ENCODE data around the gene RTN4IP1.

Gene RTN4IP1, protein sequence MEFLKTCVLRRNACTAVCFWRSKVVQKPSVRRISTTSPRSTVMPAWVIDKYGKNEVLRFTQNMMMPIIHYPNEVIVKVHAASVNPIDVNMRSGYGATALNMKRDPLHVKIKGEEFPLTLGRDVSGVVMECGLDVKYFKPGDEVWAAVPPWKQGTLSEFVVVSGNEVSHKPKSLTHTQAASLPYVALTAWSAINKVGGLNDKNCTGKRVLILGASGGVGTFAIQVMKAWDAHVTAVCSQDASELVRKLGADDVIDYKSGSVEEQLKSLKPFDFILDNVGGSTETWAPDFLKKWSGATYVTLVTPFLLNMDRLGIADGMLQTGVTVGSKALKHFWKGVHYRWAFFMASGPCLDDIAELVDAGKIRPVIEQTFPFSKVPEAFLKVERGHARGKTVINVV

DNA sequence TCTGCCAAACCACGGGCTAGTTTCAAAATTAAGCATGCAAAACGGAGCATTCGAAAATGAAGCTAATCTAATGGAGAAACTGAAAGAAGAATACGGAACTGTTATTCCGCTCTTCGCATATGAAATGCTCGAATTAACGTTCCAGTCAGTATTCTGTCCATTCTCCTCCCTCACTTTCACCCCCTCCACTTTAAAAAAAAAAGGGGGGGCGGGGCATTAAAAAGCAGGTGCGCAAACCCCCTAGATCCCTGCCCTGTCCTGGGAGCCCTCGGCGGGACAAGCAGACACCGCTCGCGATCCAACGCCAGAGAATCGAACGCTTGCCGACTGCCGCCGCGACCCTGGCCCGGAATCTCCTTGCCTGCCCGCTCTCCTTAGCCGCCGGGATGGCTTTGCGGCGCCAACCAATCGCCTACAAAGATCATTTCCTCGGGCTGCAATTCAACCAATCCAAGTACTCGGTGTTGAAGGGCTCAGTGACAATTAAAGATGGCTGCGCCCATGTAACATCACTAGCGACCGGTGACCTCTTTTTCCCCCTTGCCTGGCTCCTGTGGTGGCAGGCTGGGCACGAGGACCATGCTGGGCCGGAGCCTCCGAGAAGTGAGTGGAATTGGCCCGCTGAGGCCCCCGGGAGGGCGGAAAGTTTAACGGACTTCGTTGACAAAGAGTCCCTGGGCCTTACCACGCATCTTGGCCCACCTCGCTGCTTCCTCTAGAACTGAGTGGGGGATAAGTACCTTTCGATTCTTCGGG lies at the start of gene RTN4IP1, which contains the start of gene QRSL1:
TSS of gene RTN4IP1 (minus strand) at position 396 of the 756 bp plus-strand sequence. CDS start 477 bp downstream, outside the sequence.
TSS of gene QRSL1 (plus strand) at position 476 of the 756 bp plus-strand sequence. CDS start at position 580, 104 bp downstream.
- peak; percentile 93 for DNase-seq (ENCODE audit: low spot score)

DNA sequence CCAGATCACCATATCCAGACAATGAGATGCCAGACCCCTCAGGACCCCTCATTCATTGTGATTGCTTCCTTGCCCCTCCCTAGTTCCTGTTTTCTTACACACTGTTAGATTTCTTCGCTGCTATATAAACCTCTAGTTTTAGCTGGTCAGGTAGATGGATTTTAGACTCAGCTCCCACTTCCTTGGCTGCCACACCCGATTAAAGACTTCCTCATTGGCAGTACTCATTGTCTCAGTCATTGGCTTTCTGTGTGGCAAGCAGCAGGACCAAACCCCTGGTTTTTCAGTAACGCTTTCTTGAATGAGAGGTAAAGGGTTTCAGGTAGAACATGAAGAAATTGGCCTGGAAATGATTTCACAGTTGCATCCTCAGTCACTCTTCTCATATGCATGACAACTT lies 48.0 kb upstream of the RTN4IP1 start:
- no peak for DNase-seq (ENCODE audit: low spot score)

DNA sequence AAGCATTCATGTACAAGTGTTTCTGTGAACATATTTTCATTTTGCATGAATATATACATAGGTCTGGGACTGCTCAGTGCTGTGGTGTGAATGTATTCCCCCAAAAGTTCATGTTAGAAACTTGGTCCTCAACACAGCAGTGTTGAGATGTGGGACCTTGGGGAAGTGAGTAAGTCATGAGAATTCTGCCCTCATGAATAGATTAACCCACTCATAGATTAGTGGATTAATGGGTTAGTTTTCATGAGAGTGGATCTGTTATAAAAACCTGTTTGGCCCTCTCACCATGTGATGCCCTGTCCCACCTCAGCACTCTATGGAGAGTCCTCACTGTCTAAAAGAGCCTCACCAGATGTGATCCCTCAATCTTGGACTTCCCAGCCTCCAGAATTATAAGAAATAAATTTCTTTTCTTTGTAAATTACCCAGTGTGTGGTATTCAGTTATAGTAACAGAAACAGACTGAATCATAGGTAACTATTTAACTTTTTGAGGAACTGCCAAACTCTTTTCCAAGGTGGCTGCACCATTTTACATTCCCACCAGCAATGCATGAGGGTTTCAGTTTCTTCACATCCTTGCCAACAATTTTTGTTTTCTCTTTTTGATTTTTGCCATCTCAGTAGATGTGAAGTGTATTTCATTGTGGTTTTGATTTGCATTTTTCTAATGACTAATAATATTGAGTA lies 45.4 kb upstream of the RTN4IP1 start:
- DNase-seq (ENCODE audit: low spot score) = no peak

DNA sequence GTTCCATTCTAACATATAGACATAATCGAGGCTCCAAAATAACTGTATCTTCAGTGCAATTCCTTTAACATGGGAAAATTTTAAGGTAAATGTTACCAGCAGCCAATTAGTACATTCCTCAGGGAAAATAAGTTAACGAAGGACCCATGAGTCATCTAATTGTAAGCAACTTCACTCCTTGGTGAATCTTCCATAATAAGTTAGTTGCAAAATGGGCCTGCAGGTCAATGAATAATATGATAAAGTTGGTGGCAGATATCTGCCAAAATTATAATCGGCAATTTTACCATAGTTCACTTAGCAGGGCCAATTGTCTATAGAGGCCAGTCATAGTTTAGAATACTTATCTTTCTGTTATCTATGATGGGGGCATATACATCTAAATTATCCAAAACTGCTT lies 42.4 kb upstream of the RTN4IP1 start:
- no peak for DNase-seq (ENCODE audit: low spot score)

DNA sequence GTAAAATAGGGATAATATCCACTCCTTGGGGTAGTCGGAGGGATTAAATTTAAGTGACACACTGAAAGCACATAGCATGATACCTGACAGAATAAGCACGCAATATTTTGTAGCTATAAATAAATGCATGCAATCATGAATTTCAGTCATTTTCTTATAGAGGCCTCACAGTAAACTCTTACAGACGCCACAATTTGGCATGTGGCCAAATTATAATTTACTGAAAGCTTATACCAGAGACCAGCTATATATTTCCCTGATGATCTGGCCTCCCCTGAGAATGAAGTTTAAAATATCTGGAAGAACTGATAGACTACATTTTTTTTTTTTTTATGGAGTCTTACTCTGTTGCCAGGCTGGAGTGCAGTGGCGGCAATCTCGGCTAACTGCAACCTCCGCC lies 40.9 kb upstream of the RTN4IP1 start:
- DNase-seq (ENCODE audit: low spot score) = no peak

DNA sequence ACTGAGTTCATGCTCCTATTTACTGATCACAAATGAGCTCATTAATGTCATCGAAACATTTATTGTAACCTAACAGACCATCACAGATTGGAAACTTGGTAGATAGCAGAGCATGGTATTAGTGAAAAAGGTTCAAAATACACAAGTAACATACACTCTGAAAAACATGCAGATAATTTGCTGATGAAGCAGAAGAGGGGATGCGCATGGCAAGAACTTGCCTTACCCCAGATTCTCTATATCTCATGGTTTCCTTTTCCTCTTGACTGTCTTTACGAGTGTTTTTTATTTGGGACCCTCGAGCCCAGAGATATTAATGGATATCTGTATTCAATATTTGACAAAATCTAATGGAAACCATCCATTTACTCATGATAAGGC lies 37.7 kb upstream of the RTN4IP1 start:
- no peak for DNase-seq (ENCODE audit: low spot score)

DNA sequence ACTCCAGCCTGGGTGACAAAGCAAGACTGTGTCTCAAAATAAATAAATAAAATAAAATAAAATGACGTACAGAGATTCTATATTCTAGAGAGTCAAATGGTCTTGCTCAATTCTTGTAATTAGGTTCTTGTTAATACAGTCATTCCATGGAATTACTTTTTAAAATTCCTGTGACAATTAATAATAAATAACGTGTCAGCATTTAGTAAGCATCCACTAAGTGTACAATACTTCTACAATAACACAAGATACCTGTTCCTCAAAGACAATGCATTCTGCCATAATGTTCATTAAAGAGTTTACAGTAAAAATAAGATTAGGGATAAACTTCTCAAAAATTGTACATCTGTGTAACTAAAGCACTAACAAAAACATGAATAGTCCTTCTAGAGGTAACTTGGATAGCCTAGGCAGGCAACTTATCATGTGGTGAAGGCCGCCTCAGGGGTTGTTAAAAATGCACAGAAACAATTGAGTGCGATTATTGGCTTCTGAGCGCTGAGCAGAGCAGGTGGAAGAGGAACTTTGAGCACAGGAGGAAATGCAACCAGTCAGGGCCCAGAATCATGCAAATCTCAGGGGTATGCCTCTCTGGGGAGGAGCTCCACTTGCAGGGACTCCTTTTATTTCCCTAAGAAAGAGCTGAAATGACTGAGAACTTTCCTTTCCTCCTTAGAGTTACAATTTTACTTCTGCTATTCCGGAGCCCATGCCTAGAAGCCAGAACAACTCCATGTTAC lies 37.2 kb upstream of the RTN4IP1 start:
- no peak for DNase-seq (ENCODE audit: low spot score)

DNA sequence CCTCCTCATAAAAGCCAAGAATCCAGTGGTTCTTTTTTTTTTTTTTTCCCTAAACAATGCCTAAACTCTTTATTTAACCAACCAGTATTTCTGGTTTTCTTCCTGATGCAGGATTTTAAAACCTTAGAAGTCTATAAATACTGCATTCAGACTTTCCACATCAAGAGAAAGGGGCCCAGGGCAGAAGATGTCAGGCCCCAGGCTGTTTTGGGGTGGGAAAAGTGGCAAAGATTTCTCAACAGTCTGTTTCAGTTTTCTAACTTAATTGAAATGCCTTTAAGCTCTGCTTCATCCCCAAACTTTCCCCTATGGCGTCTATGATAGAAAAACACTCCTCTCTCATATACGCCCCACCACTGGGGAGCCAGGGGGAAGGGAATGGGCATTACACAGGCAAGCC lies 33.2 kb upstream of the RTN4IP1 start:
- no peak for DNase-seq (ENCODE audit: low spot score)

DNA sequence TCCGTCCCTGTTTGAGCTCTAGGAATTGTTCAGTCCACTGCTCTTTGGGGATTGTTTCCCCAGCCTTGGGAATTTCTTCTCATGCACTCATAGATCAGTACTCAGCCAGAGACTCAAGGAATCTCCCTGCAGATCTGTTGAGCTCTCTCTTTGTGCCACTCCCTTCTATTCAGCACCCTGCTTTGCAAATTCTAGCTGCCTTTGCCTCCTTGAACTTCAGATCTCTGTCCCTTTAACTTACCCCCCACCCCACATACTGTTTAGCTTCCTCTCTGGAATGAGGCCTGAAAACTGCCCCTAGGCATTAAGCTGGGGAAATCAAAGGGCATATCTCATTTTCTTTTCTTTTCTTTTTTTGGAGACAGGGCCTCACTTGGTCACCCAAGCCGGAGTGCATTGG lies 30.6 kb upstream of the RTN4IP1 start:
- no peak for DNase-seq (ENCODE audit: low spot score)

DNA sequence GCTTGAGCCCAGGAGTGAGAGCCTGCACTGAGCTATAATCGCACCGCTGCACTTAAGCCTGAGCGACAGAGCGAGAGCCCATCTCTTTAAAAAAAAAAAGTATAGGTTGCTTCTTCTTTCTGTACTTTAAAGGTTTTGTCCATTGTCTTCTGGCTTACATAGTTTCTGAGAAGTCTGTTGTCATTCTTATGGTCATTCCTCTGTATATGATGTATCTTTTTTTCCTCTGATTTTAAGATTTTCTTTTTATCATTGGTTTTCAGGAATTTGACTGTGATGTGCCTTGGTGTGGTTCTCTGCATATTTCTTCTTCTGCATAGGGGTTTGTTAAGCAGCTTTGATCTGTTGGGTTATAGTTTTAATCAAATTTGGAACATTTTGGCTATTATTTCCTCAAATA lies 29.2 kb upstream of the RTN4IP1 start:
- no peak for DNase-seq (ENCODE audit: low spot score)

DNA sequence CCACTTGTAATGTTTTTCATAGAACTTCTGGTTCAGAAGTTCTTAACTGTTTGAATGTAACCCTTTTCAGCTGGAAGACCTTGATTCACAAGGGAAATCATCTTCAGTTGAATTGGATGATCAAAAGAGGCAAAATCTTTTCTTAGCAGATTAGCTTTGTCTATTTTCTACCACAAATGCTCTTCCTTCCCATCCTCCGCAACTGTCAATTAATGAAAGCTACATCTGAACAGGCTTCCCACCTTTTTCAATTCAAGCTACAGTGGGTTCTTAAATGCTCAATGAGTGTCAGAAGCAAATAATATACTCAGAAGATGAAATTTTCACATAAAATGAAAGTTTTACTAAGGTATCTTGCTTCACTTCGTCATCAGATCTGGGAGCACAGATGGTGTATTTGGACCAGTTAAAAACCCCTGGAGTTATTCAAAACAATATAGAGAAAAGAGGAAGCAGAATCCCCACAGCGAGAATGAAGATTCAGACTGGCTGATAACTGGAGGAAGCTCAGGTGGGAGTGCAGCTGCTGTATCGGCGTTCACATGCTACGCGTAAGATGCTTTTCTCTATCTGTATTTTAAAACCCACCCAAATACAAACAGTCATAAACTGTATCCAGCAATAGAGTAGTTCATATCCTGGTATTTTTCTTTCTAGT lies 19.5 kb upstream of the RTN4IP1 start:
- no peak for DNase-seq (ENCODE audit: low spot score)

DNA sequence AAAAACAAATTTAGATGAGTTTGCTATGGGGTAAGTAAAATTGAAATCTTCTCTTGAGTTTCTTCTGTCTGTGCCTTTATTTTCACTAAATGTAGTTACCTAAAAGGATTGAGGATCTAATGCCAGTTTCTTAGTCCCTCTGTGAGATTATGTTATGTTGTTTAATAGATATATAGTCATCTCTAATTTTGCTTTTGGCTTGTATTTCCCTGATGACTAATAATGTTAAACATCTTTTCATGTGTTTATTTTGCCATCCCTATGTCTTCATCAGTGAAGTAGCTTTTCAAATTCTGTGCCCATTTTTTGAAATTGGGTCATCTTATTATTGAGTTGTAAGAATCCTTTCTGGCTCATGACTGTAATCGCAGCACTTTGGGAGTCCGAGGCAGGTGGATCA lies 13.8 kb upstream of the RTN4IP1 start:
- no peak for DNase-seq (ENCODE audit: low spot score)

DNA sequence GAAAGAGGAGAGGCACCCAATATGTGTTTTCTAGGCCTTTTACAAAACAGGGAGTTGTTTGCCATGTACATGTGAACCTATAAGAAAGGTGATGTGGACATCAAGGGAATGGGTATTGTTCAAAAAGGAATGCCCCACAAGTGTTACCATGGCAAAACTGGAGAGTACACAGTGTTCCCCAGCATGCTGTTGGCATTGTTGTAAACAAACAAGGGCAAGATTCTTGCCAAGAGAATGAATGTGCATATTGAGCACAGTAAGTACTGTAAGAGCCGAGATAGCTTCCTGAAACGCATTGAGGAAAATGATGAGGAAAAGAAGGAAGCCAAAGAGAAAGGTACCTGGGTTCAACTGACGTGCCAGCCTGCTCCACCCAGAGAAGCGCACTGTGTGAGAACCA lies 13.2 kb upstream of the RTN4IP1 start:
- DNase-seq (ENCODE audit: low spot score) = no peak

DNA sequence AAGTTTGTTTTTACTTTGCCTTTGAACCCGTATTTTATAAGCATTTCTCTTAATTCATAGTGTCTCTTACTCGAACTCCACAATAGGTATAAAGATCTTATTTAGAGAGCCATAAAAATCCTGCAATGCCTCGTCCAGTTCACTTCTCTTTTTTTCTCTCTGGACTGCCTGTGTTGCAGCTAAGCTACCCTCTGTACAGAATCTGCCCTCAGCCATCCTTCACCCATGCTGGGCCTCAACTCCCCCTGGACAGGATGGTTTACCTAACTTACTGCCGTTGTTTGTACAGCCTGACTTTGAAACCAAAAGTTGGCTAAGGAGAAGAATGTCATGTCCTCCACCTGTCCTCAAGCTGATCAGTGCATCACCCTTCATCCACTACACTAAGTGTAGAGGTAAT lies 10.5 kb upstream of the RTN4IP1 start:
- no peak for DNase-seq (ENCODE audit: low spot score)

DNA sequence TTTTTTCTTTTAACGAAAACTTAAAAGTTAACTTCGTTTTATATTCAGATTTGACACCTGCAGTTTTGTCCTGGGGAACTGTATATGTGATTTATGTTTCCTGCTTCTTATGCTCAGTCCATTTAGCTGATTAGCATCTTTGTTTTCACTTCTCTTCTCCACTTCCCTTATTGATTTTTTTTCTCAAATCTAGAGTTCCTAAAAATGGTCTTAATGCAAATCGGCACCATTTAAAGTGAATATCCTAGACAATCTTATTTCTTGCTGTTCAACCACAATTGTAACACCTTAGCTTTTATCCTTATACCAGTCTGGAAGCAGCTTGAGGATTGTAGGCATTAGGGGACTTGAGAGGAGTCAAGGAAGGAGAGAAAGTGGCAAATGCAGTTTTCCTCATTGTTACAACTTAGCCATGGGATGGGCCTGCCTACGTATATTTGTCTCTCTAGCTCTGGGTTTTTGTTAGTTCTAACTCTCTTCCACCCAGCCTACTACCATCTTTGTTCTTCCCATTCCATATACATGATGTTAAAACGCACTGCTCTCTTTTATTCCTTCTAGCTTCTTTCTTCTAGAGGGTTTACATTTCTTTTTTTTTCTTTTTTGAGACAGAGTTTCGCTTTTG lies 8.5 kb upstream of the RTN4IP1 start:
- DNase-seq (ENCODE audit: low spot score) = no peak

DNA sequence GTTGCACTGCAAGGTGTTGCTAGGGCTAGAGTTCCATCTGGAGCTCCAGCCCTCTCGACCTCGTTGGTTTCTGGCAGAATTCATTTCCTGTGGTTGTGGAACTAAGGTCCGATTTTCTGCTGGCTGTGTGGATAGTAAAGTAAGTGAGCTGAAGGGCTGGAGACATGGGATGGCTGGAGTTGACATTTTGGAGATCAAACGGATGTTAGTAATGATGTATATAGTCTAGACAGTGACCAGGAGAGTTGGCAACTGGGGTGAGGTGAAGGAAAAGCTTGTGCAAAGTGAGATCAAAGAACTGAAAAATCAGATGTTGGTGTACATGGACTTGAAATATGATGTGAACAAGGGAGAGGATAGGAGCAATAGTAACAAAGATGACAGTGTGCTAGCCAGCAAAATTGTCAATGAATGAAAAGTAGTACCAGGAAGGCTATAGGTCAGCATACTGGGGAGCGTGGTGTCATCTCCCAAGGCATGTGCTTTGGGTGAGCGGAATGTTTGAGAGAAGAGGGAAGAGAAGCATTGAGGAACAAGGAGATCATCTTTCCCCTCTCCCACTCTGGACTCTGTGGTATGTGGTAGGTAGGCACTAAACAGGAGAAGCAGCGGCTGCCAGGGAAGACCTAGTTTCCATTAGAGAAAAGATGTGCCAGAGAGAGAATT lies 7.9 kb upstream of the RTN4IP1 start:
- no peak for DNase-seq (ENCODE audit: low spot score)

DNA sequence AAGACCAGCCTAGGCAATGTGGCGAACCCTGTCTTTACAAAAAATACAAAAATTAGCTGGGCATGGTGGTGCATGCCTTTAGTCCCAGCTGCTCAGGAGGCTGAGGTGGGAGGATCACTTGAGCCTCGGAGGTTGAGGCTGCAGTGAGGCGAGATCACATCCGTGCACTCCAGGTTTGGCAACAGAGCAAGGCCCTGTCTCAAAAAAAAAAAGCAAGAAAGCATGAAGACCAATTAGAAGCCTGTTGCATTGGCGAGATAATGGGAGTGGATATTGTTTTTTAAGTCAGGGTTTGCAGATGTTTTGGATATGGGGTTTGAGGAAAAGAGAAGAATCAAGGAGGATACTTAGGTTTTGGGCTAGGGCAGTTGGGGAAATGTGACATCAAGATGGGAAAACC lies 5.3 kb upstream of the RTN4IP1 start:
- DNase-seq (ENCODE audit: low spot score) = no peak

DNA sequence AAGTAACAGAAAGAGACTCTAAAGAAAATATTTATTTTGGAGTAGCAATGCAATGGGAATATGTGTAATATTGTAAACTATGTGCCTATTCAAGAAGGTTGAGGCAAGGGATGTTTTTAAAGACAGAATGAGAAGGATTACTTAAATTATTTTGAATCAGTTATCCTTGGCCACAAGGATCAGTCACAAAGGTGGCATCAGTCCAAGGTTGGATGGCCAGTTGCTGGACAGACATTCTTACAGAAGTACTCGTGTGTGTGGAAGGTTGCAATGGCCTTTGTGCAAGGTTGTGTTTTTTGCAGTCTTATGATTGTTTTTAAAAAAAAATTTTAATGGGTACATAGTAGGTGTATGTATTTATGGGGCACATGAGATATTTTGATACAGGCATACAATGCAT lies 2.0 kb upstream of the RTN4IP1 start:
- no peak for DNase-seq (ENCODE audit: low spot score)

DNA sequence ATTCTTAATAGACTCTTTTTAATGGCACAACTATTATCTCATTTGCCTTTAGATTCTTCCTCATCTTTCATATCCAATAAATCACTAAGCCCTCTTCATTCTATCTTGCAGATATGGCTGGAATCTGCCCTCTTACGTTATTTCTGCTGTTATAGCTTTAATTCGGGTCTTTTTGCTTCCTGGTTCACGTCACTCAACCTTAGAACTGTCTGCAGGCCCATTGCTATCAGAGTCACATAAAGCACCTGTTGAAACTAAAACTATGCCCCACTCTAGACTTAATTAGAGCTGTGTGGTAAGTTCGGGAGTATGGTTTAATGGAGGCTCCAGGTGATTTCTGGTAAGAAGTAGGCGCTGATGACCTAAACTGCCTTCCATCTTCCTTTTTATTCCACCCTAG lies 1.1 kb upstream of the RTN4IP1 start:
- no peak for DNase-seq (ENCODE audit: low spot score)

DNA sequence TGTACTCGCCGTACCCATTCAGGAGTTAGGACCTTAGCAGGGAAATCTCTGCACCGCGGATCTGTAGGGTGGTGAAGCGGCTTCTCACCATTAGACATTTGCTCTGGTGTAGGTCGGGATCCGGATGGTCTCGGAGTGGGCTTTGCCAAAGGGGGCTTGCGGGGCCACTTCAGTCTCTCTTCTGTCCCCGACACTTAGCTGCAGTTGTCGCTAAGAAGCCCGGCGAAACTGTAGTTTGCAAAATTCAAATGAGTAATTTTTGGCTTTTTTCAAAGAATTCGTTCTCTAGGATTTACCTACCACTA lies 513 bp upstream of the RTN4IP1 start:
- DNase-seq (ENCODE audit: low spot score) = no peak

DNA sequence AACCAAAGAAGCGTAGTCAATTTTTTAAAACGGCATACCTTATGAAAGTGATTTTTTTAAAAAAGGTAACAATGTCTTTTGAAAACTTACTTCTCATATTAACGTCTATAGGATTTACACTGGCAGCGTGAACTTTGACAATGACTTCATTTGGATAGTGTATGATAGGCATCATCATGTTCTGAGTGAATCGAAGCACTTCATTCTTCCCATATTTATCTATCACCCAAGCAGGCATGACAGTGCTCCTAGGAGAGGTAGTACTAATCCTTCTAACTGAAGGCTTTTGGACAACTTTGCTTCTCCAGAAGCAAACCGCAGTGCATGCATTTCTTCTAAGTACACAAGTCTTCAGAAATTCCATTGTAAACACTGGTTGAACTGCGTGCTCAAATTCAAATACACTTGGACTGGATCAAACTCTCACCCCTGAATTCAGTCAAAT lies 618 bp downstream of the RTN4IP1 start:
- no peak for DNase-seq (ENCODE audit: low spot score)
